ENCODE measurements around the gene SIGLEC6.

GRCh38 chr19:51576850-51577249 lies 45.4 kb upstream of the SIGLEC6 start:
- TF ChIP-seq CTCF (IDR thresholded peaks at IDR 0.05): no peak
- no peak for TF ChIP-seq POLR2AphosphoS5 (IDR thresholded peaks at IDR 0.05)
- TF ChIP-seq EP300 (IDR thresholded peaks at IDR 0.05): no peak

Data from upper lobe of left lung (tissue), 4 donors.